ENCODE data around the gene MEI4.

DNA sequence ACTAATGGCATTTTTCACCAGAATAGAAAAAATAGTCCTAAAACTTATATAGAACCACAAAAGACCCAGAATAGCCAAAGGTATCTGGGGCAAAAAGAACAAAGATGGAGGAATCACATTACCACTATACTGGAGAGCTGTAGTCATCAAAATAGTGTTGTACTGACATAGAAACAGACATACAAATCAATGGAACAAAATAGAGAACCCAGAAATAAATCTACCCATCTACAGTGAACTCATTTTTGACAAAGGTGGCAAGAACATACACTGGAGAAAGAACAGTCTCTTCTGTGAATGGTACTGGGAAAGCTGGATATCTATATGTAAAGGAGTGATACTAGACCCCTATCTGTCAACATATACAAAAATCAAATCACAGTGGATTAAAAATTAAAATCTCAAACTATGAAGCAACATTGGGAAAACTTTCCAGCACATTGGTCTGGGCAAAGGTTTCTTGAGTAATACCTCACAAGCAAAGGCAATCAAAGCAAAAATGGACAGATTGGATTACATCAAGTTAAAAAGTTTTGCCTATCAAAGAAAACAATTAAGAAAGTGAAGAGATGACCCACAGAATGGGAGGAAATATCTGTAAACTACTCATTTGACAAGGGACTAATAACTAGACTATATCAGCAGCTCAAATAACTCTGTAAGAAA is 120.5 kb downstream of the MEI4 start:
- TF ChIP-seq, protein P1, sequence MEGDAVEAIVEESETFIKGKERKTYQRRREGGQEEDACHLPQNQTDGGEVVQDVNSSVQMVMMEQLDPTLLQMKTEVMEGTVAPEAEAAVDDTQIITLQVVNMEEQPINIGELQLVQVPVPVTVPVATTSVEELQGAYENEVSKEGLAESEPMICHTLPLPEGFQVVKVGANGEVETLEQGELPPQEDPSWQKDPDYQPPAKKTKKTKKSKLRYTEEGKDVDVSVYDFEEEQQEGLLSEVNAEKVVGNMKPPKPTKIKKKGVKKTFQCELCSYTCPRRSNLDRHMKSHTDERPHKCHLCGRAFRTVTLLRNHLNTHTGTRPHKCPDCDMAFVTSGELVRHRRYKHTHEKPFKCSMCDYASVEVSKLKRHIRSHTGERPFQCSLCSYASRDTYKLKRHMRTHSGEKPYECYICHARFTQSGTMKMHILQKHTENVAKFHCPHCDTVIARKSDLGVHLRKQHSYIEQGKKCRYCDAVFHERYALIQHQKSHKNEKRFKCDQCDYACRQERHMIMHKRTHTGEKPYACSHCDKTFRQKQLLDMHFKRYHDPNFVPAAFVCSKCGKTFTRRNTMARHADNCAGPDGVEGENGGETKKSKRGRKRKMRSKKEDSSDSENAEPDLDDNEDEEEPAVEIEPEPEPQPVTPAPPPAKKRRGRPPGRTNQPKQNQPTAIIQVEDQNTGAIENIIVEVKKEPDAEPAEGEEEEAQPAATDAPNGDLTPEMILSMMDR (IDR thresholded peaks at IDR 0.05) = no peak
- TF ChIP-seq POLR2A (IDR thresholded peaks at IDR 0.05) (no peak), EP300 (IDR thresholded peaks at IDR 0.05) (no peak)

Measured in ovary (tissue), 3 donors.